Measurements from ENCODE around the gene FKBP1A.

The FKBP1A gene
- total RNA-seq = 31.9 to 99.0 (median 56.9) reads per million in 9 experiments

DNA sequence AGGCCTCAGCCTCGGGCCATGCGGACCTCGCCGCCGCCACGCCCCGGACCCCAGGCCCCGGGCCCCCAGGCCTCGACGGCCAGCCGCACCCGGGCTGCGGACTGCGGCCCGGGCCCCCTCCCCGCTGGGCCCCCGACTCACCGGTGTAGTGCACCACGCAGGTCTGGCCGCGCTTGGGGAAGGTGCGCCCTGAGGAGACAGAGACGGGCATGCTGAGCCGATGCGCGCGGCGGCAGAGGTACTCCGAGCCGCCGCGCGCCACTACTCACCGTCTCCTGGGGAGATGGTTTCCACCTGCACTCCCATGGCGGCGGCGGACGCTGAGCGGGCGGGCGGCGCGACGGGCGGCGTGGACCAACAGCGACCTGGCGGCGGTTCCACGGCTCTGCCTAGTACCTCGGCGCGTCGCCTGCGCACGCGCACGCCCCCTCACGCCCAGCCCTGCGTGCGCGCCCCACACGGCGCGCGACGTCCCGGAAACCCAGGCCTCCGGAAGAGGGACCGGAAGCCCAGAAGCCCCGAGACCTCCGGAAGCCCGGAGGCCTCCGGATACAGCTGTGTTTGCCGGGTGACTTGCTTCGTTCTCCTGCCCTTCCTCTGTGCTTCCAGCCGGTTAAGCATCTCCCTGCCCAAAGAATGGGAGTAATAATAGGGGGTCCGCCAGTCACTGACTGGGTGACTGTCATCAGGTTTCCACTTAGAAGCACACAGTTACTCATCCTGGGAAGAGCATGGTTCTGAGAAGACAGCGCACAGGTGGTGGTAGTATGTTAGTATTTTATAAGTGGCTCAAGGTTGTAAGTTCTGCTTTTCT is at the start of gene FKBP1A:
Gene FKBP1A, minus strand, starts transcription at position 362 of the 814 bp plus-strand sequence. Its CDS starts 56 bp downstream, at position 306.
- Mint-ChIP-seq H3K4me3 (peak within 1 kb of the TSS; percentile 86 to 91), H3K36me3 (ENCODE audit: insufficient read depth) (peaks cover 12% of the 10 kb centered on the region), H3K27ac (peak within 1 kb of the TSS; percentile 84 to 93), H3K9me3 (no peaks in the 10 kb centered on the region), H3K27me3 (peaks cover 22 to 32% of the 10 kb centered on the region in 2 donors), H3K4me1 (ENCODE audit: low read depth in 2 of 2) (peaks cover 48 to 49% of the 10 kb centered on the region in 2 donors)
- DNase-seq (peak; percentile 79 to 86 (median 84)), ATAC-seq (replicated peaks) (peak; percentile 93)

DNA sequence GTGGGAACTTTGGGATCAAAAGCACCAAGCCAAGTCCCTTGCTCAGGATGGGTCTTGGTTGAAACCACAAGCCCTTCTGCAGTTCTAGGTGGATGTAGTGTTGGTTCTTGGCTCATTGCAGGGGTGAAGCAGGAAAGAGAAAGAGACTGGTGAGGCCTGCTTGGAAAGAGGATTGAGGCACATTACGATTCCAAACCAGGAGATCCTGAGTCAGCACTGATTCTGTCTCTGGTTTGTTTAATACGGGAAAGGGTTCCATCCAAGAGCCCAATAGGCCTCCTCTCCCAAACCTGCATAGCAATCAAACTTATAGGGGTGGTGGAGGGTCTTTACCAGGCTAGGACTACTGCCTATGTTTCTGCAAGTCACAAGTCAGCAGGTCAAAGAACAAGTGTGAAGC is 49.5 kb upstream of the FKBP1A start:
- Mint-ChIP-seq H3K4me3 (no peak overlapping the region), H3K9me3 (no peaks in the 10 kb centered on the region), H3K36me3 (ENCODE audit: insufficient read depth) (peaks cover 41% of the 10 kb centered on the region), H3K27ac (no peak overlapping the region), H3K27me3 (no peaks in the 10 kb centered on the region), H3K4me1 (ENCODE audit: low read depth in 2 of 2) (peaks cover 3 to 4% of the 10 kb centered on the region in 2 donors)
- DNase-seq = no peak
- no peak for ATAC-seq (replicated peaks)

DNA sequence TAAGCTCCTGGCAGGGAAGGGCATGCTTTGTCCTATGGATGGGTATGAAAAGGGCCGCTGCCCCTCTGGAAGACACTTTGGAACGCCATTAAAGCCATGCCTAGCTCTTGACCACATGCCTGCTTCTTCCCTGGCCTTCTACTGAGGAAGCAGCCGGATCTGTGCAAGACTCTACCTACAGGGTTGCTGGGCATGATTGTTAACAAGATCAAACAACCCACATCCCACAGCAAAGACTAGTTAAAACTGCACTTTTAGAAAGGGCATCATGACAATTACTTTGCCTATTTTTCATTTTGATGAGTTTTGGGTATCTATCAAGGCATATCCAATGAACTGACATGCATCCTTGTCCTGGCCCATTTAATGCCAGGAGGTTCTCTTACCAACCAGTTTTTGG is 48.3 kb upstream of the FKBP1A start:
- H3K36me3 Mint-ChIP-seq (ENCODE audit: insufficient read depth) = peaks cover 39% of the 10 kb centered on the region
- H3K4me1 Mint-ChIP-seq (ENCODE audit: low read depth in 2 of 2) = peaks cover 3 to 9% of the 10 kb centered on the region in 2 donors
- H3K27me3 Mint-ChIP-seq = no peaks in the 10 kb centered on the region
- H3K27ac Mint-ChIP-seq = no peak overlapping the region
- DNase-seq (no peak), ATAC-seq (replicated peaks) (no peak)
- no peak overlapping the region for H3K4me3 Mint-ChIP-seq
- H3K9me3 Mint-ChIP-seq = no peaks in the 10 kb centered on the region

DNA sequence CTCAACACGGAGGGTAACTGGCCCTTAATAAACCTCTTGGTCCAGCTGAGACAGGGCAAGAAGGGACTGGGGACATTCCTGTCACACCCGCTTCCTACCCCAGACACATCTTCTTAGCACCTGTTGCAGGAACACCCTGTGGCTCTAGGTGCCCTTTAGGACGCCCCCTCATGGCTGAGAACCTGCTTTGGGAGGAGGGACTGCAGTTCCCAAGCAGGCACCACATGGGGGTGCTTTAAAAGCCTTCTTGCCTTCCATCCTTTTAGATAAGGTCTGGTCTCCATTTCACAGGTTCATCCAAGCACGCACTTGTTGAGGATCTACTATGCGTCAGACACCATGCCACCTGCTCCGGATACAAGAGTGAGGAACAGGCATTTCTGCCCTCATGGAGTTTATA is 47.2 kb upstream of the FKBP1A start:
- no peaks in the 10 kb centered on the region for H3K9me3 Mint-ChIP-seq
- no peak for DNase-seq
- peaks cover 6 to 11% of the 10 kb centered on the region in 2 donors for H3K4me1 Mint-ChIP-seq (ENCODE audit: low read depth in 2 of 2)
- no peak overlapping the region for H3K4me3 Mint-ChIP-seq
- no peak overlapping the region for H3K27ac Mint-ChIP-seq
- no peak for ATAC-seq (replicated peaks)
- no peaks in the 10 kb centered on the region for H3K27me3 Mint-ChIP-seq
- peaks cover 29% of the 10 kb centered on the region for H3K36me3 Mint-ChIP-seq (ENCODE audit: insufficient read depth)

DNA sequence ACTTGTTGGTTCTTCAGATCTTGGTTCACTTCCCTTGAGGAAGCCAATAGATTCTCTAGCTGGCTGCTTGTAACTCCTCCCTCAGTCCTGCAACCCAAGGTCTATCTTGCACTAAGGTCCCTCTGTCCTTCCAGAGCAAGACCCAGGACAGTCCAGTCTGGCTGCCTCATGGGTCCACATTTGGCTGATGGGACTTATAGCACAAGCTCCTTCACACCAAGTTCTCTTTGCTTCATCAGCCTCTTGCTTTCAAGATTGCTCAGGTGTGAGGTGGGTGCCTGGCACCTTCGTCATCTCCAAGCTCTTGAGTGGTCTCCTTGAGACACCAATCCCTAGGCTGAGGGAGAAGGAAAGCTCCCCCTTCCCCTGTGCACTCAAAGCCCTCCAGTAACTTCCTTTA is 45.5 kb upstream of the FKBP1A start:
- H3K36me3 Mint-ChIP-seq (ENCODE audit: insufficient read depth) = peaks cover 26% of the 10 kb centered on the region
- peaks cover 13 to 21% of the 10 kb centered on the region in 2 donors for H3K4me1 Mint-ChIP-seq (ENCODE audit: low read depth in 2 of 2)
- H3K27me3 Mint-ChIP-seq = no peaks in the 10 kb centered on the region
- DNase-seq (no peak), ATAC-seq (replicated peaks) (no peak)
- no peak overlapping the region for H3K4me3 Mint-ChIP-seq
- no peak overlapping the region for H3K27ac Mint-ChIP-seq
- no peaks in the 10 kb centered on the region for H3K9me3 Mint-ChIP-seq

DNA sequence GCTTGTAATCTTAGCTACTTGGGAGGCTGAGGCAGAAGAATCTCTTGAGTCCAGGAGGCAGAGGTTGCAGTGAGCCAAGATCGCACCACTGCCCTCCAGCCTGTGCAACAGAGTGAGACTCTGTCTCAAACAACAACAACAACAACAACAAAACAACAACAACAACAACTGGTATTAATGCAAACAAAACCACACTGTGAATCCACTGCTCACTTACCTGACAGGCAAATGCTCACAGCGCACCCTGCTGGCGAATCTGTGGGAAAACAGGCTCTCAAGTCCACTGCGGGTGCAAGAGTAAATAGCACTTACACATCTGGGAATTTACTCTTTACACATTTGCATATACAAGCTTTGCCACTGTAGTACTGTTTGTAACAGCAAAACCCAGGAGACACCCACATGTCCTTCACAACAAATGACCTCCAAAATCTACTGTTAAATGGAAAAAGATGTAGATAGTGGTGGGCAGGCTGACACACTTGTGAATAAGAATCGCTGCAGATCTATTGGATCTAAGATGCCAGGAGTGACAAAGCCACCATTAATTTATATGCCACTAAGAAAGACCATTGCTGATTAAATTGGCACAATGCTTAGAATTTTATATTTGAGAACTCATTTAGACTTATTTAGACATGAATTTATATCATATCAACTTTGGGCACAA is 44.5 kb upstream of the FKBP1A start:
- no peak overlapping the region for H3K4me3 Mint-ChIP-seq
- peaks cover 13 to 21% of the 10 kb centered on the region in 2 donors for H3K4me1 Mint-ChIP-seq (ENCODE audit: low read depth in 2 of 2)
- ATAC-seq (replicated peaks) = peak; percentile 50
- peaks cover 20% of the 10 kb centered on the region for H3K36me3 Mint-ChIP-seq (ENCODE audit: insufficient read depth)
- no peaks in the 10 kb centered on the region for H3K9me3 Mint-ChIP-seq
- no peak overlapping the region for H3K27ac Mint-ChIP-seq
- peaks cover 6 to 8% of the 10 kb centered on the region in 2 donors for H3K27me3 Mint-ChIP-seq
- peak; percentile 66 to 68 (median 68) for DNase-seq

DNA sequence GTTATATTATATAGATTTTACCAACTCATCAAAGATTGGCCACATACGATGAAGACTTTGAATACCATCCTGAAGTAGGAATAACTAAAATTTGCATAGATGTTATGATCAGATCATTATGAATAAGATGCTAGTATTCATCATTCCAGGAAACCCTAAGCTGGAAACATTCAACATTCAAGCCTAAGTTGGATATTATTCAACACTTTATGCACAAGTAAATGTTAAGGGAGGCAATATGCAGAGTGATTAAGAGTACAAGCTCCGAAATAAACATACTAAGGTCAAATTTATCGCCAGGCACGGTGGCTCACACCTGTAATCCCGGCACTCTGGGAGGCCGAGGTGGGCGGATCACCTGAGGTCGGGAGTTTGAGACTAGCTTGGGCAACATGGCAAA is 43.4 kb upstream of the FKBP1A start:
- Mint-ChIP-seq H3K36me3 (ENCODE audit: insufficient read depth) (peaks cover 13% of the 10 kb centered on the region), H3K27ac (no peak overlapping the region)

DNA sequence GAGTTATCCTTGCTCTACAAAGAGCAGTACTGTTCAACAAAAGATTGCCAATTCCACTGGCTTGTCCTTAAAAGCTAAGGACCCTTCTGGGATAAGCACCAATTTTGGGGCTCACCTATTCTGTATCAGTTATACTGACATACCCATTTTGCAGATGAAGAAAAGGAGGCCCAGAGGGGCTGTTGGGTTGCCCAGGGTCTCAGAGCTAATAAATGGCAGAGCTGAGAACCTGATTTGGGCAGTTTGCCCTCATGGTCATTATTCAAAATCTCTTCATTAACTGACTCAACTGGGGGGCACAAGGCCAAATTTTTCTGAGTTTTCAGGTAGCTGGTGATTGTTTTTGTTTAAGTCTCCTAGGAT is 42.5 kb upstream of the FKBP1A start:
- no peak for ATAC-seq (replicated peaks)
- H3K9me3 Mint-ChIP-seq = no peaks in the 10 kb centered on the region
- no peak for DNase-seq
- H3K4me1 Mint-ChIP-seq (ENCODE audit: low read depth in 2 of 2) = peaks cover 11 to 21% of the 10 kb centered on the region in 2 donors
- H3K27me3 Mint-ChIP-seq = peaks cover 21 to 29% of the 10 kb centered on the region in 2 donors
- H3K4me3 Mint-ChIP-seq = no peak overlapping the region
- peaks cover 7% of the 10 kb centered on the region for H3K36me3 Mint-ChIP-seq (ENCODE audit: insufficient read depth)
- no peak overlapping the region for H3K27ac Mint-ChIP-seq

More for the DNA sequence above, 43.4 kb upstream of the FKBP1A start:
- H3K4me3 Mint-ChIP-seq = no peak overlapping the region
- ATAC-seq (replicated peaks) (no peak), DNase-seq (no peak)
- H3K9me3 Mint-ChIP-seq = no peaks in the 10 kb centered on the region
- H3K27me3 Mint-ChIP-seq = peaks cover 17 to 19% of the 10 kb centered on the region in 2 donors
- H3K4me1 Mint-ChIP-seq (ENCODE audit: low read depth in 2 of 2) = peaks cover 13 to 21% of the 10 kb centered on the region in 2 donors

DNA sequence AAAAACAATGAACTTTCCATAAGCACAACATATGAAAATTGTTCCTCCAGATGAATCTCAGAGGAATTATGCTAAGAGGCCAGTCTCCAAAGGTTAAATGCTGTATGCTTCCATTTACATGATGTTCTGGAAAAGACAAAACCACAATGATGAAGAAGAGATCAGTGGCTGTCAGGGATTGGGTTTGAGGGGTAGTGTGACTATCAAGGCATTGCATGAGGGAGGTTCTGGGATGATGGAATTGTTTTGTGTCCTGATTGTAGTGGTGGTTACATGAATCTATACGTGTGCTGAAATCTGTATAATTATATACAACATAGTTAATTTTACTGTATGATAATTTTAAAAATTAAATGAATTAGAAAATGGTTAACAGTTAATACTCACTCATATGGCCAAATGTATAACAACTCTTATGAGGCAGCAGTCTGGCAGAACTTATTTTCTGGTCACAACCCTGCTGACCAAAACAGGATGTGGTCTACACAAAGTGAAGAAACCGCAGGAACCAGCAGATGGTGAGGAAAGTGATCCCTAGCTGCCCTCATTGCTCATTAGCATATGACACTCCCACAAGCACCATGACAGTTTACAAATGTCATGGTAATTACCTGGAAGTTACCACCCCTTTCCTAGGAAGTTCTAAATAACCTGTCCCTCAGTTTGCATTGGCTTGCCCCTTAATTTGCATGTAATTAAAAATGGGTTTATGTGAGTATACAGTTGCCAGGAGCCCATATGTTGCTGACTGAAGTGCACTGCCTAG is 41.9 kb upstream of the FKBP1A start:
- peaks cover 11 to 21% of the 10 kb centered on the region in 2 donors for H3K4me1 Mint-ChIP-seq (ENCODE audit: low read depth in 2 of 2)
- ATAC-seq (replicated peaks) = peak; percentile 96
- peaks cover 26 to 34% of the 10 kb centered on the region in 2 donors for H3K27me3 Mint-ChIP-seq
- H3K4me3 Mint-ChIP-seq = no peak overlapping the region
- peak; percentile 53 to 59 (median 56) for DNase-seq
- no peak overlapping the region for H3K27ac Mint-ChIP-seq
- H3K36me3 Mint-ChIP-seq (ENCODE audit: insufficient read depth) = peaks cover 7% of the 10 kb centered on the region
- no peaks in the 10 kb centered on the region for H3K9me3 Mint-ChIP-seq

DNA sequence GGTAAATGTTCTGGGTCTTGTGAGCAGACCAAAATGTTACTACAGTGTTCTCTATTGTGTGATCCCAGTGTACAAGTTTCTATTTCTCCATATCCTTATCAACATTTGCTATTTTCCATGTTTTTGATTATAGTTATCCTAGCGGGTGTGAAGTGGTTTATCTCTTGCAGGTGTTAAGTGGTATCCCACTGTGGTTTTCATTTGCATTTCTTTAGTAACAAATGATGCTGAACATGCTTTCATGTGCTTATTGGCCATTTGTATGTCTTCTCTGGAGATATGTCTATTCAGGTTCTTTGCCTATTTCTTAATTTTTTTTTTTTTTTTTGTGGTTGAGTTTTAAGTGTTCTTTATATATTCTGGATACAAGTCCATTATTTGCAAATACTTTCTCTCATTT is 38.3 kb upstream of the FKBP1A start:
- Mint-ChIP-seq H3K4me3 (no peak overlapping the region), H3K9me3 (no peaks in the 10 kb centered on the region), H3K36me3 (ENCODE audit: insufficient read depth) (peaks cover 7% of the 10 kb centered on the region), H3K27me3 (peaks cover 58 to 70% of the 10 kb centered on the region in 2 donors), H3K27ac (no peak overlapping the region), H3K4me1 (ENCODE audit: low read depth in 2 of 2) (peaks cover 11 to 12% of the 10 kb centered on the region in 2 donors)
- no peak for ATAC-seq (replicated peaks)
- no peak for DNase-seq

DNA sequence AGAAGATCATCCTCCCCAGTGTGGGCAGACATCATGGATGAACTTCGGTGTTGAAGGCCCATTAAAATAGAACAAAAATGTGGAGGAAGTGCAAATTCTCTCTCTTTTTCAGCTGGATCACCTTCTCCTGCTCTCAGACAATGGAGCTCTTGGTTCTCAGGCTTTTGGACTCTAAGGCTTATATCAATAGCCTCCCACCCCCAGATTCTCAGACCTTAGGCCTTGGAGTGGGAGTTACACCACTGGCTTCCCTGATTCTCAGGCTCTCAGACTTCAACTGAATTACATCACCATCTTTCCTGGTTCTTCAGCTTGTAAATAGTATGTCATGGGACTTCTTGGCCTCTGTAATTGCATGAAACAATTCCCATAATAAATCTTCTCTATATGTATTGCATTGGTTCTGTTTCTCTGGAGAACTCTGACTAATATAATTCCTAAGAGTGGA is 37.2 kb upstream of the FKBP1A start:
- Mint-ChIP-seq H3K27me3 (peaks cover 69 to 82% of the 10 kb centered on the region in 2 donors), H3K9me3 (no peaks in the 10 kb centered on the region), H3K4me3 (no peak overlapping the region), H3K27ac (no peak overlapping the region), H3K36me3 (ENCODE audit: insufficient read depth) (peaks cover 7% of the 10 kb centered on the region), H3K4me1 (ENCODE audit: low read depth in 2 of 2) (peaks cover 7 to 10% of the 10 kb centered on the region in 2 donors)
- no peak for DNase-seq
- no peak for ATAC-seq (replicated peaks)

DNA sequence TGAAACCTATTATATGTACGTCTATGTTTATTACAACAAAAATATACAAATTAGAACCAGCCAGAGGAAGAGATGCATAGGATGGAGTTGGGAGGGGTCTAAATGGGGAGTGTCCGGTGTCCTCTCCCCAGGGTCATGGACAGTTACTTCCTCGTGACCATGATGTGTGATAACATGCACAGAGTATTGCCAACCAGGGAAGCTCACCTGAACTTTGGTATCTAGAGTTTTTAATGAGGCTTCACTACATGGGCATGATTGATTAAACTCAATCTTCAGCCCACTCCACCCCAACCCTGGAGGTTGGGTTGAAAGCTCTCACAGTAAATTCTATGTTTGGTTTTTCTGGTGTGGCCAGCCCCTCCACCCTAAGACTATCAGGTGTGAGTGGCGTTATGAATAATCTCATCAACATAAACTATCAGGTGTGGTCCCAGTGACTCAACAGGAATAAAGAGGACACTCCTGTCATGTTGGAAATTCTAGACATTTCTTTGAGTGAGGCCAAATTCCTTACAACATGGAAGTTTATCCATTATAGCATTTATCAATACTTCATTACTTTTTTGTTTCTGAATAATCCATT is 36.4 kb upstream of the FKBP1A start:
- Mint-ChIP-seq H3K27ac (no peak overlapping the region), H3K9me3 (no peaks in the 10 kb centered on the region), H3K4me1 (ENCODE audit: low read depth in 2 of 2) (peaks cover 1 to 3% of the 10 kb centered on the region in 2 donors), H3K27me3 (peaks cover 76 to 90% of the 10 kb centered on the region in 2 donors), H3K36me3 (ENCODE audit: insufficient read depth) (no peaks in the 10 kb centered on the region), H3K4me3 (no peak overlapping the region)
- ATAC-seq (replicated peaks) (no peak), DNase-seq (no peak)

Measured in effector memory CD8-positive, alpha-beta T cell (primary cell).